ENCODE measurements around the gene CLDN6. TPM values are rescaled to one million over a fixed set of nuclear protein-coding genes. Genes with fewer than 3 reads are reported as not detected.

CLDN6 gene
- total and polyA plus RNA-seq, 9 of the 15 experiments (the other 6 are each of a cell fraction or from before 2014, with no cell fraction given) = 0.22 to 0.75 (median 0.38) TPM; not detected in 3

DNA sequence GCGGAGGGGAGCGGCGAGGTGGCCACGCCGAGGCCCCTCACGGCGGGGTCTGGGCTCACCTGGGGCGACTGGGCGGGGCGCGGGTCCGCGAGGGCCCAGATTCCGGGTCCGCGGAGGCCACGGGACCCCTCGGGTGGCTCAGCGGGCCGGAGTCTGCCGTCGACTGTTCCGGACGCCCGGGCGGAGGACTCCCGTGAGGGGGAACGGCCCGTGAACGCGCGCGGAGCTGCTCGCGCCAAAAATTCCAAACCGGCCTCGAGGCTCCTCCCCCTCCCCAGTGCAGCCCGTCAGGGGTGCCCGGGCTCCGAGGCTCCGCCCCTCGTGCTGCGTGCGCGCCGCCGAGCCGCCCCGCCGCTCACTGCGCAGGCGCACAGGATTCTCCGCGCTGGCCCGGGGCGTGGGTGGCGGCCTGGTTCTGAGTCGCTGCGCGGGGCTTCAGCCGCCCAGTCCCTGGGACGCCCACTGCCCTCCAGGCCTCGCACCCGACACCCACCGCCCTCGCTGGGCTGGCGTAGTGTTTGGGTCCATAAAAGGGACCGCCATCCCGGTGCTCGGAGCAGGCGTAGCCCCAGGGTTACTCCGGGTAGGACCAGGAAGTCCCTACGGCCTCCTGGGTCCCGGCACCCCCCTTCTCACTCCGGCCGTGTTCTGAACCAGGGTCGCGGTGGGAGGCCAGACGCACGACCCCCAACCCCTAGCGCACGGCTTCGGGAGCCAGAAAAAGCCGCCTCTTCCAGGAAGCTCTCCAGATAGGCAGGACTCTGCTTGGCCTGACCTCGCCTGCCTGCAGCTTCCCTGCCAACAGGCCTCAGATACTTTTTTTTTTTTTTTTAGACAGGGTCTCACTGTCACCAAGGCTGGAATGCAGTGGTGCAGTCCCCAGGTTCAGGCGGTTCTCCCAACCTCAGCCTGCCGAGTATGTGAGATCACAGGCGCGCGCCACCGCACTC lies 37.5 kb downstream of the CLDN6 start, which contains the start of gene PKMYT1 (continued):
- TF ChIP-seq, protein P1, sequence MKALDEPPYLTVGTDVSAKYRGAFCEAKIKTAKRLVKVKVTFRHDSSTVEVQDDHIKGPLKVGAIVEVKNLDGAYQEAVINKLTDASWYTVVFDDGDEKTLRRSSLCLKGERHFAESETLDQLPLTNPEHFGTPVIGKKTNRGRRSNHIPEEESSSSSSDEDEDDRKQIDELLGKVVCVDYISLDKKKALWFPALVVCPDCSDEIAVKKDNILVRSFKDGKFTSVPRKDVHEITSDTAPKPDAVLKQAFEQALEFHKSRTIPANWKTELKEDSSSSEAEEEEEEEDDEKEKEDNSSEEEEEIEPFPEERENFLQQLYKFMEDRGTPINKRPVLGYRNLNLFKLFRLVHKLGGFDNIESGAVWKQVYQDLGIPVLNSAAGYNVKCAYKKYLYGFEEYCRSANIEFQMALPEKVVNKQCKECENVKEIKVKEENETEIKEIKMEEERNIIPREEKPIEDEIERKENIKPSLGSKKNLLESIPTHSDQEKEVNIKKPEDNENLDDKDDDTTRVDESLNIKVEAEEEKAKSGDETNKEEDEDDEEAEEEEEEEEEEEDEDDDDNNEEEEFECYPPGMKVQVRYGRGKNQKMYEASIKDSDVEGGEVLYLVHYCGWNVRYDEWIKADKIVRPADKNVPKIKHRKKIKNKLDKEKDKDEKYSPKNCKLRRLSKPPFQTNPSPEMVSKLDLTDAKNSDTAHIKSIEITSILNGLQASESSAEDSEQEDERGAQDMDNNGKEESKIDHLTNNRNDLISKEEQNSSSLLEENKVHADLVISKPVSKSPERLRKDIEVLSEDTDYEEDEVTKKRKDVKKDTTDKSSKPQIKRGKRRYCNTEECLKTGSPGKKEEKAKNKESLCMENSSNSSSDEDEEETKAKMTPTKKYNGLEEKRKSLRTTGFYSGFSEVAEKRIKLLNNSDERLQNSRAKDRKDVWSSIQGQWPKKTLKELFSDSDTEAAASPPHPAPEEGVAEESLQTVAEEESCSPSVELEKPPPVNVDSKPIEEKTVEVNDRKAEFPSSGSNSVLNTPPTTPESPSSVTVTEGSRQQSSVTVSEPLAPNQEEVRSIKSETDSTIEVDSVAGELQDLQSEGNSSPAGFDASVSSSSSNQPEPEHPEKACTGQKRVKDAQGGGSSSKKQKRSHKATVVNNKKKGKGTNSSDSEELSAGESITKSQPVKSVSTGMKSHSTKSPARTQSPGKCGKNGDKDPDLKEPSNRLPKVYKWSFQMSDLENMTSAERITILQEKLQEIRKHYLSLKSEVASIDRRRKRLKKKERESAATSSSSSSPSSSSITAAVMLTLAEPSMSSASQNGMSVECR (CRISPR knock-in tag; IDR thresholded peaks at IDR 0.05) = peak; percentile 85
- TF ChIP-seq ZBTB7A (IDR thresholded peaks at IDR 0.05; ENCODE audit: borderline replicate concordance, control insufficient read depth, low read depth, low read length) (peak; percentile 63), ELF2 (CRISPR knock-in tag; IDR thresholded peaks at IDR 0.05) (no peak), MED1 (CRISPR knock-in tag; IDR thresholded peaks at IDR 0.05; ENCODE audit: borderline replicate concordance) (no peak), ASH1L (IDR thresholded peaks at IDR 0.05; ENCODE audit: borderline replicate concordance, low read depth, partially characterized antibody) (no peak), RUNX1 (IDR thresholded peaks at IDR 0.05; ENCODE audit: low read depth) (no peak), ZNF212 (CRISPR knock-in tag; IDR thresholded peaks at IDR 0.05) (no peak), ZNF584 (CRISPR knock-in tag; IDR thresholded peaks at IDR 0.05; ENCODE audit: low read depth) (no peak), SRSF3 (IDR thresholded peaks at IDR 0.05; ENCODE audit: insufficient read depth, low read length) (peak; percentile 84; the same call in 1 of the 2 replicates), NCOR1 (IDR thresholded peaks at IDR 0.05) (no peak), ZFP36 (IDR thresholded peaks at IDR 0.05; ENCODE audit: low read depth, low read length, partially characterized antibody) (peak; percentile 93), PML (IDR thresholded peaks at IDR 0.05; ENCODE audit: low read length) (peak; percentile 52; the same call in 1 of the 2 replicates), CCNT2 (IDR thresholded peaks at IDR 0.05; ENCODE audit: borderline replicate concordance, extremely low read depth, insufficient read length, low read depth, low read length) (peak; percentile 93), ZC3H11A (IDR thresholded peaks at IDR 0.05; ENCODE audit: low read depth, low read length) (no peak), MECOM (CRISPR knock-in tag; IDR thresholded peaks at IDR 0.05) (no peak)
- TF ChIP-seq, protein P2, sequence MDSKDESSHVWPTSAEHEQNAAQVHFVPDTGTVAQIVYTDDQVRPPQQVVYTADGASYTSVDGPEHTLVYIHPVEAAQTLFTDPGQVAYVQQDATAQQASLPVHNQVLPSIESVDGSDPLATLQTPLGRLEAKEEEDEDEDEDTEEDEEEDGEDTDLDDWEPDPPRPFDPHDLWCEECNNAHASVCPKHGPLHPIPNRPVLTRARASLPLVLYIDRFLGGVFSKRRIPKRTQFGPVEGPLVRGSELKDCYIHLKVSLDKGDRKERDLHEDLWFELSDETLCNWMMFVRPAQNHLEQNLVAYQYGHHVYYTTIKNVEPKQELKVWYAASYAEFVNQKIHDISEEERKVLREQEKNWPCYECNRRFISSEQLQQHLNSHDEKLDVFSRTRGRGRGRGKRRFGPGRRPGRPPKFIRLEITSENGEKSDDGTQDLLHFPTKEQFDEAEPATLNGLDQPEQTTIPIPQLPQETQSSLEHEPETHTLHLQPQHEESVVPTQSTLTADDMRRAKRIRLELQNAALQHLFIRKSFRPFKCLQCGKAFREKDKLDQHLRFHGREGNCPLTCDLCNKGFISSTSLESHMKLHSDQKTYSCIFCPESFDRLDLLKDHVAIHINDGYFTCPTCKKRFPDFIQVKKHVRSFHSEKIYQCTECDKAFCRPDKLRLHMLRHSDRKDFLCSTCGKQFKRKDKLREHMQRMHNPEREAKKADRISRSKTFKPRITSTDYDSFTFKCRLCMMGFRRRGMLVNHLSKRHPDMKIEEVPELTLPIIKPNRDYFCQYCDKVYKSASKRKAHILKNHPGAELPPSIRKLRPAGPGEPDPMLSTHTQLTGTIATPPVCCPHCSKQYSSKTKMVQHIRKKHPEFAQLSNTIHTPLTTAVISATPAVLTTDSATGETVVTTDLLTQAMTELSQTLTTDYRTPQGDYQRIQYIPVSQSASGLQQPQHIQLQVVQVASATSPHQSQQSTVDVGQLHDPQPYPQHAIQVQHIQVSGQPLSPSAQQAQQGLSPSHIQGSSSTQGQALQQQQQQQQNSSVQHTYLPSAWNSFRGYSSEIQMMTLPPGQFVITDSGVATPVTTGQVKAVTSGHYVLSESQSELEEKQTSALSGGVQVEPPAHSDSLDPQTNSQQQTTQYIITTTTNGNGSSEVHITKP (IDR thresholded peaks at IDR 0.05; ENCODE audit: partially characterized antibody) = no peak
- TF ChIP-seq, protein P3, sequence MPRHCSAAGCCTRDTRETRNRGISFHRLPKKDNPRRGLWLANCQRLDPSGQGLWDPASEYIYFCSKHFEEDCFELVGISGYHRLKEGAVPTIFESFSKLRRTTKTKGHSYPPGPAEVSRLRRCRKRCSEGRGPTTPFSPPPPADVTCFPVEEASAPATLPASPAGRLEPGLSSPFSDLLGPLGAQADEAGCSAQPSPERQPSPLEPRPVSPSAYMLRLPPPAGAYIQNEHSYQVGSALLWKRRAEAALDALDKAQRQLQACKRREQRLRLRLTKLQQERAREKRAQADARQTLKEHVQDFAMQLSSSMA (CRISPR knock-in tag; IDR thresholded peaks at IDR 0.05) = no peak

Measured in K562 (cell line).